GM18909 (cell line): ENCODE results near the gene CADM1.

Experiments
- ATAC-seq: cut with Tn5 transposase; IDR thresholded peaks from one replicate; pipeline ENCODE4 v1.9.1; 2021; ENCODE audit warnings: mild to moderate bottlenecking; ENCODE audit not compliant: unreplicated experiment, poor library complexity

Gene CADM1

DNA sequence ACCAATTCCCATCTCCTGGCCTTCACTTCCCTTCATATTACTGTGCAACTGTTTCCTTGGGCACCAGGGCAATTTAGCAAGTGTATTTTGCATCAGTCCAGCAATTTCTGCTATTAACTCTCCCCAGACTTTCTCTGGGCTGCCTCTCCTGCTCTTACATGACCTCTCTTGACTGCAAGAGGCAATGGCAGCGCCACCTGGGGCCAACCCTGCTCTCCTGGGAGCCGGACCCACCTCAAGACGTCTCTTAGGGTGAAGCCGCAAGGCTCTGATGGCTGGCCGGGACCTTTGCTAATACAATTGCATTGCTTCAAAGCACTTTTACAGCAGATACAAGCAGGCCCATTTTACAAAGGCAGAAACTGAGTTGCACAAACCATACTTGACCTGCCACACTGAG, 360.2 kb downstream of the CADM1 start:
- no peak for ATAC-seq

DNA sequence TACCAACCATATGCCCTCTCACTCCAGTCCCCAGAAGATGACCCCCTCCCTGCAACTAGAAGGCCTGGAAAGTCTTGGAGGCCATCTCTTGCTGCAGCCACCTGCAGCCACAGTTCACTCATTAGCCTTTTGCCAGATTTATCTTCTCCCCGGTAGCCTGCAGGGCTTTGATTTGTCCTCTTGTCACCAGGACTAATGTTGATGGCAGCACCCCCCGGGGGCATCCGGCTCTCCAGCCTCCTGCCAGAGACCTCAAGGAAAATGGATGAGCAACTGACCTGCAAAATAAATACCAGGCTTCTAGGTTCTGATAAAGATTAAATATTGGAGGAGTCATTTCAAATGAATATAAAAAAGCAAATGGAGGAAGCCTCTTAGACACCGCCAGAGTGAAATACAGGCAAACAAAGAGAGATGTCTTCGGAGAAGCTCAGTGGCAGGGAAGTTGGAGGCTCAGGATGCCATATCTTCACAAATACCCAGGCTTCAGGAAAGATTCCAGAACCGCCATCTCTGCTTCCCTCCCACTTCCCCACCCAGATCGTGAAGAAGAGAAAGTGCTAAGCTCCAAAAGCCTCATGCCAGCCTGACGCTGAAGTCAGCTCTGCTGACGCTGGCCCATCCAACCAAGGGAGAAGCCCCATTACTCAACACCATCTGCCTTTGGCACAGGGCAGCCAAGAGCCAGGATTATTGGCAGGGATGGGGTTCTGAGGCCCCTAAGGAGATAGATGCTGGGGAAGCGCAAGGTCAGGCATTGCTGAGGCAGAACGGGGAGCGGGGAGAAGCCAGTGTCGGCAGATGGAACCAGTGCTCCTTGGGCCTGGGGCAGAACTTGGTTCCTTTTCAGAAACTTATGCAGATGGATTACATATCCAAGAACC, 362.7 kb downstream of the CADM1 start:
- ATAC-seq, result no peak

DNA sequence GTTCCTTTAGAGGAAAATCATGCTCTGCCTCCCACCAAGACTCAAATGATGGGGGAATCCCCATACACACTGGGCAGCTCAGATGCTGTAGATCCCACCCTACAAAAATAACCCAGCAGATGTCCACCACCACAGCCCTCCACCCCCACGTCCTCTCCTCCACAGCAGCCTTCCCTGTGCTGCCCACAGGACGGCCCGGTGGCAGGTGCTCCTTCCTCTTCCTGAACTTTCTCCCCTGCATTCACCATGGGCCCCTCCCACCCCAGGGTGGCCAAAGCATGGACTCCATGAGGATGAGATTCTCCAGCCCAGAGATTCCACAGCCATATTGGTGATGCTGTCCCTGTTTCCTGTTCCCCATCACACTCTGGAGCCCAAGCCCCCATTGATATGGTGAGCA, 368.3 kb downstream of the CADM1 start:
- ATAC-seq, result no peak

DNA sequence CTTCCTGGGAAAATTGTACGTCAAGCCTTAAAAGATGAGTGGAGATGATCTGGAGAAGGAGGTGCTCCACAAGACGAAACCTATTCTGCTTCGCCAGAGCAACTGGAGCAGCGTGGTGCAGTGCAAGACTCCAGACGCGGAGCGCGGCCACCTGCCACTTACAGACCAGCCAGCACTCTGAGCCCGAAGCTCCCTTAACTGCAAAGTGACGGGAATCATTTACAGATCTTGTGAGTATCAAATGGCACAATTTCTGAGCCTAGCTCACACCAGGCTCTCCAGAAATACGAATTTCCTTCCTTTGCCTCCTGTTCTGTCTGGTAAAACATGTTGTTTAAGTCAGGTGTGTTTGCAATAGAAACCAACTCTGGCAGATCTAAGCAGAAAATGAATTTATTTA, 369.3 kb downstream of the CADM1 start:
- ATAC-seq, result no peak

DNA sequence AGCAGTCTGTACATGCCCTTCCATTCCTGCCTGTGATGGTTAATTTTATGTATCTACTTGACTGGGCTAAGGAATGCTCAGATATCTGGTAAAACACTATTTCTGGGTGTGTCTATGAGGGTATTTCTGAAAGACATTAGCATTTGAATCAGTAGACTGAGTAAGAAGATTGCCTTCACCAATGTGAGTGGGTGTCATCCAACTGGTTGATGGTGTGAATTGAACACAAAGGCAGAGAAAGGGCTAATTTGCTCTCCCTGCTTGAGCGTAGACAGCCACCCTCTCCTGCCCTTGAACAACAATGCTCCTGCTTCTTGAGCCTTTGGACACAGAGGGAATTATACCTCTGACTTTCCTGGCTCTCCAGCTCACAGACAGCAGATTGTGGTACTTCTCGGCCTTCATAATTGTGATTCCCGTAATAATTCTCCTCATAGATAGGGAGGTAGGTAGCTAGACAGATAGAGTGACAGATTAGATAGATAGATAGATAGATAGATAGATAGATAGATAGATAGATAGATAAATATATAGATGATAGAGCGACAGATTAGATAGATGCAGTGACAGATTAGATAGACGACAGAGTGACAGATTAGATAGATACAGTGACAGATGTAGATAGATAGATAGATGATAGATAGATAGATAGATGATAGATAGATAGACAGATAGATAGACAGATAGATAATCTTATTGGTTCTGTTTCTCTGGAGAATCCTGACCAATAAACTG, 370.6 kb downstream of the CADM1 start:
- ATAC-seq, result no peak

DNA sequence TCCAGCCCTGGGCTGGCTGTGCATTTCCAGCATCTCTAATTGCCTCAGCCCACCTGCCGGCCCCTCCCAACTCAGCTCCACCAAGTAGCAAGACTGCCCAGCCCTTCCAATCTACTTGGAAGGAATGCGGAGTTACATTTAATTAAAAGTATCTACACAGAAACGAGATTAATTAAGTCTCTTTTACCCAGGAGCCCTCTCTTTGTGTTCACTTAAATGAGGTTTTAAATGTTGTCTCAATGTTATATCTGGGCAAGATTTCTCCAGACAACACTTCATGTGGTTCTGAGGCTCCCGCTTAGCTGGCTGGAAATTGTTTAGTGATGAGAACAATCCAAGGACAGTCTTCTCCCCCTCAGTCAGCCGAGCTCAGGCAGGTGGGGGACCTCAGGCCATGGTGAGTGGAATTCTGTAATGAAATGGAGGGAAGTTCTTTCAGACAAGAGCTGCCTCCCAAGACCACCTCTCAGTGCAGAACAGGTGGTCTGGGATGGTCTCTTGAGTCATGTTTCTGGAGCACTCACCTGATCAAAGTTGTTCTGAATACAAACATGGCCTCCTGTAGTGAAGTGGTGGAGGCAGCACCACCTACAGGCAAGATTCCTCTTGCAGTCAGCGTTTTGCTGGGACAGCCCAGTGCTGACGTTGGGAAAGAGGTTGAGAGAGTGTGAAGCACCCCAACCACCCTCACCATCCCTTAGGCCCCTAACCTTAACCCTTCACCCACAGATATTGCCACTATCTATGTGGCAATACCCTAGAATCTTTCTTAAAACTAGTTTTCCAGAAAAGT, 371.6 kb downstream of the CADM1 start:
- ATAC-seq, result peak; percentile 44

DNA sequence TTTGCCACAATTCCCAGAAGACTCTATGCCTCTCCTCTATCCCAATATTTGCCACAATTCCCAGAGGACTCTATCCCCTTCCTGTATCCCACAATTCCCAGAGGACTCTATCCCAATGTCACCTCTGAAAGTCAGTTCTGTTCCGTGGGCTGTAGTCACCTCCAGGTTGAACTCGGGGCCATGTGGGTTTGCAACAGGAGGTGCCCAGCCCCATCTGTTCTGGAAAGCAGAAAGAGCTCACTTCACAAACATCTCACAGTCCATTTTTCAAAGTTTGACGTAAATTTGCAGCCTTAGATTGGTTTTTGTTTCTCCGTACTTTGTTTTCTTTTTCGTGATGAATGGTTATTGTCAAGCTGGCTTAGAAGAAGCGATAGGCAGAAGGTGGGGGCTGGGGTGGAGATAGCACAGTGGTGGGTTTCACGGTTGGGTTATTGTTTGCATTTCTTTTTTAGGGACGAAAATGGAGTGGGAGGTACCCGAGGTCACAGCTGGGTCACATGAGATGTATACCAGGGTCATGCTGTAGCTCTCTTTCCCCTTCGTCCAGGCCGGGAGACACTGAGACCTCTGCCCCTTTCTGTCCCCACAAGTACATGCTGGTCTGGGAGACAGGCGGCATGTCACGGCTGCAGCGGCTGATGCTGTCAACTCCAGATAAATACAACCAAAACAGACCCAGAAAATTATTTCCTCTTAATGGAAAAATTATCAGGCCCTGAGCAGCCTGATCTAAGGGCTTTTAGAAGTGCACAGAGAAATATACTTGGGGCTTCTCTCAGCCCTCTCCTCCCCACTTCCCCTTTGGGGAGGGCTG, 374.5 kb downstream of the CADM1 start:
- ATAC-seq, result no peak

DNA sequence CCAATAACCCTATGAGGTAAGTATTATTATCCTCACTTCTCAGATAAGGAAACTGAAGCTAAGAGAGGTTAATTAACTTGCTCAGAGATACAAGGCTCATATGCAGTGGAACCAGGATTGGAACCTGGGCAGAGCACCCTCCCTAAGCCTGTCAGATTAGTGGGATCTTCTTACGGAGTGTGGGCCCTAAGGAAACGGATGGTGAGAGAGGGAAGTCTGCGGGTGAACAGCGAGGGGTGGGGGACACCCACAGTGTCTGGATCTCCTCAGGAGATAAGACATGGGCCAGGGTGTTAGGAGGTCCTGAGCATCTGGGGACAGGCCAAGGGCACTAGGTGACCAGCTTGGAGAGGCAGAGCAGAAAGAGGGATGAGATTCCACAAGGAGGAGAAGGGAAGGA, 376.0 kb downstream of the CADM1 start:
- no peak for ATAC-seq

DNA sequence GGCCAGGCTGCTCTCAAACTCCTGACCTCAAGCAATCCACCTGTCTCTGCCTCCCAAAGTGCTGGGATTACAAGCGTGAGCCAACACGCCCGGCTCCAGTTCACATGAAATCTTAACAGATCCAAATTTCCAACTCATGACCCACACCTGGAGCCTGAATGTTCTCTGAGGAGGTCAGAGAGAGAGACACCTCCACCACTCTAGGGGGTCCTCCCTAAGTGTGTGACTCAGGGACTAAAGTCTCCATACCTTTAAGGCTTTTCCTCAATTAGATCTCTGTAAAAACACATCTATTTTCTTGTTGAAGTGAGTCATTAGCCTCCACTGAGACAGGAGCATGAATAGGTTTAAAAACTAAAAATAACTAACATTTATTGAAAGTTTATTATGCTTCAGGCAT, 376.4 kb downstream of the CADM1 start:
- no peak for ATAC-seq

DNA sequence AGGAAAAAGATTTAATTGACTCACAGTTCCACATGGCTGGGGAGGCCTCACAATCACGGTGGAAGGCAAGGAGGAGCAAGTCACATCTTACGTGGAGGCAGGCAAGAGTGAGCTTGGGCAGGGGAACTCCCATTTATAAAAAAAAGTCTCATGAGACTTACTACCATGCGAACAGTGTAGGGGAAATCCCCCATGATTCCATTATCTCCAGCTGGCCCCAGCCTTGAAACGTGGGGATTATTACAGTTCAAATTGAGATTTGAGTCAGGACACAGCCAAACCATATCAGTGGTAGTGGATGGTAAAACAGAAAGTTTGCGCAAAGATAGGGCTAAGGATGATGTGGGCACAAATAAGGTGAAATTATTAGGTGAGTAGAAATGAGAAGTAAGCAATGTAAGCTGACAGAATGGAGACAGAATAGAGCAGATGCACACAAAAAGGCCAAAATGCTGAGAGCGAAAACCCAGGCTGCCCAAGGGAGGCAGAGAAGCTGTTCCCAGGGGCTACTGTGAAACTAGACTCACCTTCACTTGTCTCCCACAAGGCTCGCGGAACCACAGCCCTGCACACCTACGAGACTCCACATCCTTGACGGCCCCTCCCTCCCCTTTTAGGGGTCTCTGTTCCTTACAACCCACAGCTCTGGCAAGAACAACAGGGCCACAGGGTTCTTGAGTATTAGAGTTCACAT, 377.6 kb downstream of the CADM1 start:
- peak; percentile 84 for ATAC-seq

DNA sequence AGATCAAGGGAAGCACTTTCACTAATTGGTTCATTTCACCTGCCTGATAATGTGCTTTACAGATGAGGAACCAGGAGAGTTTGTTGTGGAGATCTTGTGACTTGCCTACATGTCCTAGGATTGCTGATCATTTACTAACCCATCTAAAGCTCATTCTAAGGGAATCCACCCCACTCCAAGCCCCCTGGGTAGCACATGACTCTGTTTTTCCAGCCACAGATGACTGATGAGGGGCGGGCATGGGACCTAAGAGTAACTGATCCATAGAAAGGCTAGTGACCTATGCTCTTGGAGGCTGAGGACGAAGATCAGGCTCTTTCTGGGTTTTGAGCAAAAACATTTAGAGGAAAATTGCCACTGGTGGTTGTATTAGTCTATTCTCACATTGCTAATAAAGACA, 378.1 kb downstream of the CADM1 start:
- ATAC-seq, result peak; percentile 28

DNA sequence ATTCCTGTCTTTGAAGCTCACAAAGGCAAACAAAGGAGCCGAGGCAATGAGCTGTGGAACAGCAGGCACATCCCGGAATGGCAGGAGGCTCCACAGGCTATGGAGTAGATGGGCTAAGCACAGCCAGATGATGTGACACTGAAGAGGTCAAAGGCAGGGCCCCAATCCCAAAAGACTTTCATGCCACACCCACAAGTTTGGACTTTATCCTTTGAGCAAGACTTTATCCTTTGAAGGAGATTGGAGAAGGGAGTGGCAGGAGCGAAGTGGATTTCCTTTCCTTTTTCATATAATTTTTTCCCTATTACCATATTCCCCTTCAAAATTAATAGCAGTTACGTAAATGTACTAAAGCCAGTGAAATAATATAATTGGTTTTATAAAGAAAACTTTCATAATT, 379.4 kb downstream of the CADM1 start:
- no peak for ATAC-seq

DNA sequence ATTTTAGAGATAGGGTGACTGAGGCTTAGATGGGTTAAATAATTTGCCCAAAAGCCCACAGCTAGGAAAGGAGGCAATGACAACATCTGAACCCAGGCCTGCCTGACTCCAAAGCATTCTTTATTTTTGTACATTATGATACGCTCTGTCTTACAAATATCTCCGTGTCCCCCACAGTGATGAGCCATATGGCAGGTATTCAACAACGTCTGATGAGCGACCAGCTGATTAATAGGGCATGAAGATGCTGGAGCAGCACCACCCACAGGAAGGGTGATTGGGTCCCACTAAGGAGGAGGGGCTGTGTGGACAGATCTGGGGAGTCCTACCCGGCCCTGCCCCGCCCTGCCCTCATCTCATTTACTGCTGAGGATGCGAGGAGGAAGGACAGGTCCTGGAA, 380.6 kb downstream of the CADM1 start:
- ATAC-seq, result no peak

DNA sequence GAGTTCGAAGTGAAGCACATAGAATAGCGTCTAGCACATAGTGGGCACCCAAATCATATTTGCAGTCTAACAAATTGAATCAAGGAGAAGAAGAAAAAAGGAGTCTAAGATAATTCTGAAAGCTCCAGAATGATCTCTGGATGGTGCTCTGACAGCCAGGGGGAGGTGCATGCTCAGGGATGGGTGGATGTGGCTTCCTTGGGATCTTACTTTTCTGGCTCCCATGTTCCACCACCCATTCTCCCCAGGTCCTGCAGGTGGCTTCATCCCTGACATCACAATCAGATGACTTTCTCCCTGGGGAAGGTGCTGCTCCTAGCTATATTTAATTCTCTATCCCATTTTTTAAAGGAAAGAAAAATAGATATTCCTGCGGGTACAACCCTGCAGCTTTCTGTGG, 381.9 kb downstream of the CADM1 start:
- no peak for ATAC-seq
